IMR-90 (cell line): ENCODE data around the gene CYB5R3. TPM values are rescaled to one million over a fixed set of nuclear protein-coding genes. Genes with fewer than 3 reads are reported as not detected.

Source experiments
- ATAC-seq: fragments of 200-7000 bp; cut with Tn5 transposase; 2 replicates; pipeline ENCODE4 v1.9.1; 2020; ENCODE audit warnings: low read depth, mild to moderate bottlenecking, moderate library complexity
- BruUV-seq: library from RNA; stranded (reverse); fragments of 400-500 nt; replicated peaks from 2 replicates; lab custom pipeline; 2021; lab: Mats Ljungman, UMichigan
- CTCF ChIA-PET: fragments of 300-600 bp; formaldehyde crosslinking; extraction: SDS; loops from one replicate; lab custom pipeline; 2021; ENCODE audit warnings: antibody characterized with exemption; lab: Yijun Ruan, JAX
- POLR2A ChIA-PET: fragments of 300-600 bp; sonication (Branson Sonifier 250); formaldehyde crosslinking; loops from one replicate; lab custom pipeline; 2022; ENCODE audit warnings: antibody characterized with exemption; ENCODE audit not compliant: unreplicated experiment; lab: Charles Lee
- DNase-seq: peaks from one replicate; pipeline ENCODE4 v3.0.0; 2013
- H2AFZ ChIP-seq: replicated peaks from 2 replicates; pipeline ENCODE3; 2013; ENCODE audit warnings: low read length, mild to moderate bottlenecking; ENCODE audit not compliant: poor library complexity
- H2AK5ac ChIP-seq: 2 replicates; pipeline ENCODE4 v1.6.1; 2013; ENCODE audit warnings: low read depth, low read length, inconsistent platforms
- H2AK9ac ChIP-seq: replicated peaks from 2 replicates; pipeline ENCODE3; 2013; ENCODE audit warnings: mild to moderate bottlenecking, low read depth, low read length, moderate library complexity; ENCODE audit not compliant: poor library complexity
- H2BK120ac ChIP-seq: 2 replicates; pipeline ENCODE4 v1.6.1; 2013; ENCODE audit warnings: low read depth, low read length, inconsistent platforms
- H2BK15ac ChIP-seq: 3 replicates; pipeline ENCODE4 v1.6.1; 2013; ENCODE audit warnings: low read depth, low read length, inconsistent platforms
- H2BK20ac ChIP-seq: 2 replicates; pipeline ENCODE4 v1.6.1; 2013; ENCODE audit warnings: low read depth, mild to moderate bottlenecking, inconsistent platforms, low read length, moderate library complexity
- H2BK5ac ChIP-seq: 2 replicates; pipeline ENCODE4 v1.6.1; 2013; ENCODE audit warnings: mild to moderate bottlenecking, low read depth, low read length, inconsistent platforms; ENCODE audit not compliant: poor library complexity, severe bottlenecking
- H3K14ac ChIP-seq: replicated peaks from 2 replicates; pipeline ENCODE4 v1.6.1; 2013; ENCODE audit warnings: low read depth, low read length, inconsistent platforms
- H3K18ac ChIP-seq: 2 replicates; pipeline ENCODE4 v1.6.1; 2013; ENCODE audit warnings: low read depth, low read length, control low read depth
- H3K23ac ChIP-seq: 2 replicates; pipeline ENCODE4 v1.6.1; 2013; ENCODE audit warnings: low read depth, low read length, inconsistent platforms
- H3K27ac ChIP-seq: 2 replicates; pipeline ENCODE4 v1.5.1; 2013; ENCODE audit warnings: mild to moderate bottlenecking, control low read depth, low read length; ENCODE audit not compliant: insufficient read depth
- H3K27me3 ChIP-seq: 2 replicates; pipeline ENCODE4 v1.6.1; 2013; ENCODE audit warnings: low read length; ENCODE audit not compliant: control insufficient read depth, insufficient read depth
- H3K36me3 ChIP-seq: 2 replicates; pipeline ENCODE4 v1.6.1; 2013; ENCODE audit warnings: low read length, mixed read lengths; ENCODE audit not compliant: control insufficient read depth, insufficient read depth
- H3K4ac ChIP-seq: 2 replicates; pipeline ENCODE4 v1.6.1; 2013; ENCODE audit warnings: low read depth, low read length, inconsistent platforms
- H3K4me1 ChIP-seq: 2 replicates; pipeline ENCODE4 v1.6.1; 2013; ENCODE audit warnings: low read length, mixed read lengths; ENCODE audit not compliant: control insufficient read depth, insufficient read depth
- H3K4me2 ChIP-seq: 2 replicates; pipeline ENCODE4 v1.6.1; 2013; ENCODE audit warnings: low read depth, mild to moderate bottlenecking, control low read depth, low read length, moderate library complexity
- H3K4me3 ChIP-seq: 2 replicates; pipeline ENCODE4 v1.5.1; 2013; ENCODE audit warnings: low read depth, mild to moderate bottlenecking, control low read depth, low read length, moderate library complexity; ENCODE audit not compliant: insufficient read depth
- H3K56ac ChIP-seq: 2 replicates; pipeline ENCODE4 v1.6.1; 2013; ENCODE audit warnings: low read length, inconsistent platforms; ENCODE audit not compliant: insufficient read depth; ENCODE audit errors: extremely low read depth
- H3K79me1 ChIP-seq, 2 experiments: 2 replicates each; pipeline ENCODE4 v1.6.1; 2013; ENCODE audit warnings: low read length in 2 of 2, inconsistent platforms in 1 of 2, low read depth in 1 of 2
- H3K9ac ChIP-seq: 2 replicates; pipeline ENCODE4 v1.6.1; 2013; ENCODE audit warnings: low read depth, low read length, control low read depth
- H3K9me1 ChIP-seq: 2 replicates; pipeline ENCODE4 v1.6.1; 2013; ENCODE audit warnings: low read length, inconsistent platforms; ENCODE audit not compliant: insufficient read depth
- H3K9me3 ChIP-seq: 2 replicates; pipeline ENCODE4 v1.6.1; 2013; ENCODE audit warnings: low read length; ENCODE audit not compliant: control insufficient read depth, insufficient read depth
- H4K20me1 ChIP-seq: 2 replicates; pipeline ENCODE4 v1.6.1; 2013; ENCODE audit warnings: low read length, inconsistent platforms; ENCODE audit not compliant: insufficient read depth
- H4K5ac ChIP-seq: 2 replicates; pipeline ENCODE4 v1.6.1; 2013; ENCODE audit warnings: mild to moderate bottlenecking, low read depth, low read length, control low read depth
- H4K8ac ChIP-seq, 2 experiments: 2 replicates each; pipeline ENCODE4 v1.6.1; 2013; ENCODE audit warnings: low read depth in 2 of 2, low read length in 2 of 2, control low read depth in 1 of 2, inconsistent platforms in 1 of 2
- H4K91ac ChIP-seq: 2 replicates; pipeline ENCODE4 v1.6.1; 2013; ENCODE audit warnings: low read depth, low read length, inconsistent platforms; ENCODE audit not compliant: insufficient read depth
- BHLHE40 ChIP-seq: fragments of 150-350 bp; IDR thresholded peaks from 2 replicates; pipeline ENCODE4 v1.6.1; 2016; ENCODE audit warnings: mild to moderate bottlenecking, low read depth, low read length
- CEBPB ChIP-seq: IDR thresholded peaks from 2 replicates; pipeline ENCODE4 v1.6.1; 2012; ENCODE audit warnings: low read depth, low read length, improper control_type of control experiment
- CHD1 ChIP-seq: IDR thresholded peaks from 2 replicates; pipeline ENCODE4 v1.6.1; 2012; ENCODE audit warnings: low read depth, low read length, improper control_type of control experiment
- FOS ChIP-seq: fragments of 150-350 bp; IDR thresholded peaks from 2 replicates; pipeline ENCODE4 v1.6.1; 2016; ENCODE audit warnings: low read depth, low read length
- MAFK ChIP-seq: IDR thresholded peaks from 2 replicates; pipeline ENCODE4 v1.6.1; 2012; ENCODE audit warnings: low read depth, low read length, improper control_type of control experiment
- MAZ ChIP-seq: IDR thresholded peaks from 2 replicates; pipeline ENCODE4 v1.6.1; 2012; ENCODE audit warnings: low read depth, mild to moderate bottlenecking, low read length, improper control_type of control experiment, moderate library complexity, borderline replicate concordance
- MXI1 ChIP-seq: IDR thresholded peaks from 2 replicates; pipeline ENCODE4 v1.6.1; 2012; ENCODE audit warnings: low read depth, mild to moderate bottlenecking, low read length, moderate library complexity, borderline replicate concordance
- NFE2L2 ChIP-seq: fragments of 150-350 bp; IDR thresholded peaks from 2 replicates; pipeline ENCODE4 v1.6.1; 2016; ENCODE audit warnings: low read depth, mild to moderate bottlenecking, low read length
- POLR2A ChIP-seq: IDR thresholded peaks from 2 replicates; pipeline ENCODE4 v1.6.1; 2012; ENCODE audit warnings: mild to moderate bottlenecking, low read depth, low read length
- RAD21 ChIP-seq: IDR thresholded peaks from 2 replicates; pipeline ENCODE4 v1.6.1; 2012; ENCODE audit warnings: low read length, improper control_type of control experiment
- RCOR1 ChIP-seq: IDR thresholded peaks from 2 replicates; pipeline ENCODE4 v1.6.1; 2012; ENCODE audit warnings: mild to moderate bottlenecking, low read length, improper control_type of control experiment; ENCODE audit not compliant: insufficient replicate concordance
- RFX5 ChIP-seq: IDR thresholded peaks from 2 replicates; pipeline ENCODE4 v1.8.0; 2012; ENCODE audit warnings: low read depth, mild to moderate bottlenecking, low read length, moderate library complexity
- SMC3 ChIP-seq: fragments of 150-350 bp; IDR thresholded peaks from 2 replicates; pipeline ENCODE4 v1.6.1; 2016; ENCODE audit warnings: low read depth, mild to moderate bottlenecking, antibody characterized with exemption, low read length, moderate library complexity
- WGBS, 2 experiments: methylation state at CpG; one replicate each; pipeline versions ENCODE4 v1.1.5 to v1.1.7; 2013; ENCODE audit warnings: missing lambda C conversion rate in 2 of 2; ENCODE audit not compliant: insufficient read length in 1 of 2; ENCODE audit errors: extremely low coverage in 2 of 2; 5-methylcytosine and 5-hydroxymethylcytosine counted together
- dilution Hi-C: fragments of 300-500 bp; cut with HindIII; formaldehyde crosslinking; loops from one replicate; pipeline ENCODE4 v1.14.3; 2018; ENCODE audit warnings: low sequenced_read_pairs; ENCODE audit not compliant: unreplicated experiment
- in situ Hi-C: fragments of 300-500 bp; cut with MboI; formaldehyde crosslinking; loops from 3 replicates; pipeline ENCODE4 v1.14.3; 2019; ENCODE audit warnings: low sequenced_read_pairs, inconsistent platforms, mixed read lengths
- intact Hi-C: fragments of 100-400 bp; cut with micrococcal nuclease; formaldehyde crosslinking; loops from 2 replicates; pipeline ENCODE4 v1.10.0; 2022
- polyA plus RNA-seq, 3 experiments: library from polyadenylated mRNA; depleted of rRNA; stranded (reverse); fragments of >200 nt; gene quantifications; 2 replicates each; pipeline ENCODE4 v1.2.3, GENCODE V29; 2012; ENCODE audit warnings: low replicate concordance in 1 of 3
- total RNA-seq: library from RNA; depleted of rRNA; stranded (reverse); fragments of >200 nt; gene quantifications from 2 replicates; pipeline ENCODE4 v1.2.3, GENCODE V29; 2012
- TF ChIP-seq, protein P1 (sequence below): conservative IDR thresholded peaks from 2 replicates; pipeline ENCODE4 v1.5.1; 2012; ENCODE audit warnings: mild to moderate bottlenecking, low read depth, low read length, improper control_type of control experiment
- TF ChIP-seq, protein P2 (sequence below): fragments of 150-350 bp; IDR thresholded peaks from 2 replicates; pipeline ENCODE4 v1.6.1; 2017; ENCODE audit warnings: mild to moderate bottlenecking, antibody characterized with exemption, low read length, low read depth
- TF ChIP-seq, protein P3 (sequence below): fragments of 150-350 bp; IDR thresholded peaks from 2 replicates; pipeline ENCODE4 v1.6.1; 2016; ENCODE audit warnings: low read depth, mild to moderate bottlenecking, low read length, moderate library complexity, borderline replicate concordance

The CYB5R3 gene
- total and polyA plus RNA-seq, 2 of the 4 experiments (the other 2 are of a cell fraction) = 44.1 to 362 TPM

DNA sequence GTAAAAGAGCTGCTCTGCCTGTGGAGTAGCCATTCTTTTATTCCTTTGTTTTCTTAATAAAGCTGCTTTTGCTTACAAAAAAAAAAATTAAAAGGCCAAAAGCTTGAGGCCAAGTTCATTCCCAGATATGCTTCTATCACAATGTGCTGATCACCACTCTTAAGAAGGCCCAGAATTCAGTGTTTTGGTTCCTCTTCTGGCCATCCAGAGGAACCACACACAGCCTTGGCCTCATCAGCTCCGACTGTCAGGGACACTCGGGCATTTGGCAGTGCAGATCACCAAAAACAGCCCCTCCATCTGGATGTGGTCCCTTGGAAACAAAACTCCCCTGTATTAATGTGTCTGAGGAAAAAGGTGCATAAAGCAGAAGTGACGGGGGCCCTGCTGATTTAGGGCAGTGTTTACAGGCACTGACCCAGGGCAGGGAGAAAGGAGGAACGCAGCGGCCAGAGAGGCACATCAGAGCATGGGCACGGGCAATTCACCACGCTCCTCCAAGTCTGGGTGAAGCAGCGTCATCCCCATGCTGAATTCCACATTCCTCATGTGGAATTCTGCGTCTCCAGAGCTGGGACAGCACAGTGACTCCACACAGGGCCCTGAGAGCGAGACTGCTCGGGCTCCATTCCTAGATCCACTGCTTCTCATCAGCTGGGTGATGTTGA, 52.2 kb downstream of the CYB5R3 start:
- ChIA-PET POLR2A (no interaction called here), CTCF (no interaction called here)
- no peak overlapping the region for H2AFZ ChIP-seq
- no peaks in the 10 kb centered on the region for H3K4me1 ChIP-seq
- H3K27me3 ChIP-seq = no peaks in the 10 kb centered on the region
- H3K14ac ChIP-seq = no peak overlapping the region
- TF ChIP-seq, protein P1, sequence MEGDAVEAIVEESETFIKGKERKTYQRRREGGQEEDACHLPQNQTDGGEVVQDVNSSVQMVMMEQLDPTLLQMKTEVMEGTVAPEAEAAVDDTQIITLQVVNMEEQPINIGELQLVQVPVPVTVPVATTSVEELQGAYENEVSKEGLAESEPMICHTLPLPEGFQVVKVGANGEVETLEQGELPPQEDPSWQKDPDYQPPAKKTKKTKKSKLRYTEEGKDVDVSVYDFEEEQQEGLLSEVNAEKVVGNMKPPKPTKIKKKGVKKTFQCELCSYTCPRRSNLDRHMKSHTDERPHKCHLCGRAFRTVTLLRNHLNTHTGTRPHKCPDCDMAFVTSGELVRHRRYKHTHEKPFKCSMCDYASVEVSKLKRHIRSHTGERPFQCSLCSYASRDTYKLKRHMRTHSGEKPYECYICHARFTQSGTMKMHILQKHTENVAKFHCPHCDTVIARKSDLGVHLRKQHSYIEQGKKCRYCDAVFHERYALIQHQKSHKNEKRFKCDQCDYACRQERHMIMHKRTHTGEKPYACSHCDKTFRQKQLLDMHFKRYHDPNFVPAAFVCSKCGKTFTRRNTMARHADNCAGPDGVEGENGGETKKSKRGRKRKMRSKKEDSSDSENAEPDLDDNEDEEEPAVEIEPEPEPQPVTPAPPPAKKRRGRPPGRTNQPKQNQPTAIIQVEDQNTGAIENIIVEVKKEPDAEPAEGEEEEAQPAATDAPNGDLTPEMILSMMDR = no peak
- TF ChIP-seq RAD21 = no peak
- TF ChIP-seq, protein P2, sequence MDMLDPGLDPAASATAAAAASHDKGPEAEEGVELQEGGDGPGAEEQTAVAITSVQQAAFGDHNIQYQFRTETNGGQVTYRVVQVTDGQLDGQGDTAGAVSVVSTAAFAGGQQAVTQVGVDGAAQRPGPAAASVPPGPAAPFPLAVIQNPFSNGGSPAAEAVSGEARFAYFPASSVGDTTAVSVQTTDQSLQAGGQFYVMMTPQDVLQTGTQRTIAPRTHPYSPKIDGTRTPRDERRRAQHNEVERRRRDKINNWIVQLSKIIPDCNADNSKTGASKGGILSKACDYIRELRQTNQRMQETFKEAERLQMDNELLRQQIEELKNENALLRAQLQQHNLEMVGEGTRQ = no peak
- TF ChIP-seq MAZ = no peak
- TF ChIP-seq POLR2A = no peak
- TF ChIP-seq MXI1 = no peak
- no peak for TF ChIP-seq NFE2L2
- TF ChIP-seq CEBPB = no peak
- no peak for TF ChIP-seq MAFK
- TF ChIP-seq CHD1 = no peak
- TF ChIP-seq BHLHE40 = no peak
- no peak for TF ChIP-seq SMC3
- TF ChIP-seq RCOR1 = no peak
- no peak for TF ChIP-seq RFX5
- TF ChIP-seq, protein P3, sequence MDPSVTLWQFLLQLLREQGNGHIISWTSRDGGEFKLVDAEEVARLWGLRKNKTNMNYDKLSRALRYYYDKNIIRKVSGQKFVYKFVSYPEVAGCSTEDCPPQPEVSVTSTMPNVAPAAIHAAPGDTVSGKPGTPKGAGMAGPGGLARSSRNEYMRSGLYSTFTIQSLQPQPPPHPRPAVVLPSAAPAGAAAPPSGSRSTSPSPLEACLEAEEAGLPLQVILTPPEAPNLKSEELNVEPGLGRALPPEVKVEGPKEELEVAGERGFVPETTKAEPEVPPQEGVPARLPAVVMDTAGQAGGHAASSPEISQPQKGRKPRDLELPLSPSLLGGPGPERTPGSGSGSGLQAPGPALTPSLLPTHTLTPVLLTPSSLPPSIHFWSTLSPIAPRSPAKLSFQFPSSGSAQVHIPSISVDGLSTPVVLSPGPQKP = no peak
- TF ChIP-seq FOS = no peak
- ATAC-seq = no peak
- no peak overlapping the region for H2BK20ac ChIP-seq
- H3K4me2 ChIP-seq = no peak overlapping the region
- H3K79me1 ChIP-seq = peaks cover 35 to 56% of the 10 kb centered on the region in 2 experiments
- no peak overlapping the region for H2BK120ac ChIP-seq
- 91% methylated on average over 6 of the region's 11 CpGs; no CpG with 5 or more reads in 1 of the 2 experiments for WGBS, 2 experiments
- H3K9me1 ChIP-seq = peaks cover 10% of the 10 kb centered on the region
- H4K91ac ChIP-seq = no peak overlapping the region
- H3K18ac ChIP-seq = no peak overlapping the region
- DNase-seq = no peak
- intact Hi-C loops = no loop called here
- no TSS peak for BruUV-seq
- in situ Hi-C loops = no loop called here
- dilution Hi-C loops = no loop called here
- no peak overlapping the region for H3K4me3 ChIP-seq
- H3K9me3 ChIP-seq = no peaks in the 10 kb centered on the region
- no peak overlapping the region for H3K23ac ChIP-seq
- peaks cover 28% of the 10 kb centered on the region for H4K20me1 ChIP-seq
- no peak overlapping the region for H3K4ac ChIP-seq
- H3K56ac ChIP-seq = no peak overlapping the region
- H4K5ac ChIP-seq = no peak overlapping the region
- H3K36me3 ChIP-seq = peaks cover 60% of the 10 kb centered on the region
- no peak overlapping the region for H2AK5ac ChIP-seq
- no peak overlapping the region for H3K9ac ChIP-seq
- no peak overlapping the region for H2AK9ac ChIP-seq
- H2BK5ac ChIP-seq = no peak overlapping the region
- H3K27ac ChIP-seq = no peak overlapping the region
- no peak overlapping the region for H2BK15ac ChIP-seq
- H4K8ac ChIP-seq = no peak overlapping the region
